ENCODE measurements around the gene CCDC88B. TPM values are rescaled to one million over a fixed set of nuclear protein-coding genes. Genes with fewer than 3 reads are reported as not detected.

CCDC88B gene
- total and polyA plus RNA-seq, 9 of the 15 experiments (the other 6 are each of a cell fraction or from before 2014, with no cell fraction given) = 0.13 to 18.1 (median 7.9) TPM

GRCh38 chr11:64364435-64364834 lies 24.4 kb downstream of the CCDC88B start:
- TF ChIP-seq NFIC (IDR thresholded peaks at IDR 0.05) (no peak), ZNF655 (CRISPR knock-in tag; IDR thresholded peaks at IDR 0.05) (no peak), FOXJ2 (tag; IDR thresholded peaks at IDR 0.05) (no peak), IRF9 (tag; IDR thresholded peaks at IDR 0.05) (no peak), RBM17 (IDR thresholded peaks at IDR 0.05; ENCODE audit: borderline replicate concordance, low read depth, low read length) (no peak), NCOR1 (IDR thresholded peaks at IDR 0.05) (no peak), NFATC3 (IDR thresholded peaks at IDR 0.05) (no peak), ZNF512 (tag; IDR thresholded peaks at IDR 0.05) (no peak), PTTG1 (tag; IDR thresholded peaks at IDR 0.05; ENCODE audit: low read depth) (no peak), RB1 (IDR thresholded peaks at IDR 0.05; ENCODE audit: low read depth) (no peak), CCNT2 (IDR thresholded peaks at IDR 0.05; ENCODE audit: borderline replicate concordance, extremely low read depth, insufficient read length, low read depth, low read length) (no peak), GTF2A2 (tag; IDR thresholded peaks at IDR 0.05) (no peak)
- DNase-seq (ENCODE audit: extremely low read depth in 1 of 4, low spot score in 3 of 4) (no peak), FAIRE-seq (no peak), ATAC-seq (no peak)
- no peaks in the 10 kb centered on the region for H3K9me1 ChIP-seq (ENCODE audit: control insufficient read depth, insufficient read depth, low read length)
- no TSS peak for BruUV-seq (replicated peaks)
- no peak overlapping the region for H3K27ac ChIP-seq (ENCODE audit: extremely low read depth, low read depth, low read length)
- H2AFZ ChIP-seq (ENCODE audit: low read depth, low read length) = no peak overlapping the region
- intact Hi-C loops (cut with micrococcal nuclease) = no loop called here
- 81% methylated on average over 3 of the region's 6 CpGs for WGBS (ENCODE audit: insufficient coverage, low coverage, missing lambda C conversion rate)
- no peaks in the 10 kb centered on the region for H3K9me3 ChIP-seq (replicated peaks; ENCODE audit: control insufficient read depth, insufficient read depth, low read depth, low read length)
- H3K79me2 ChIP-seq (ENCODE audit: control insufficient read depth, insufficient read depth, low read length) = peaks cover 5% of the 10 kb centered on the region
- in situ Hi-C loops (cut with MboI) = no loop called here
- CTCF ChIA-PET (ENCODE audit: low intra/inter-chr PET ratio) = no interaction called here
- H3K4me2 ChIP-seq (ENCODE audit: insufficient read depth, low read length) = no peak overlapping the region
- POLR2A ChIA-PET = interaction anchor here (0.6 kb wide), 1 partner anchor 969 kb away, joined by 4 read pairs; no protein-coding TSS in a partner anchor
- peaks cover 79% of the 10 kb centered on the region; the same call in 2 of the 3 replicates for H3K36me3 ChIP-seq (ENCODE audit: control insufficient read depth, insufficient read depth, low read length)
- peaks cover 2 to 17% of the 10 kb centered on the region in 2 experiments; a peak in 2 of 5 replicates for H3K4me1 ChIP-seq (replicated peaks in 1 of 2; ENCODE audit: control insufficient read depth in 2 of 2, insufficient read depth in 2 of 2, low read length in 2 of 2)
- no peak overlapping the region for H3K4me3 ChIP-seq
- no peaks in the 10 kb centered on the region for H4K20me1 ChIP-seq (replicated peaks; ENCODE audit: control insufficient read depth, insufficient read depth, low read length)
- no peak overlapping the region for H3K9ac ChIP-seq (ENCODE audit: insufficient read depth in 1 of 2, low read depth in 2 of 2, low read length in 2 of 2)
- no peaks in the 10 kb centered on the region for H3K27me3 ChIP-seq (ENCODE audit: control insufficient read depth in 2 of 2, insufficient read depth in 2 of 2, low read length in 2 of 2)
